ENCODE measurements around the gene LAMA2. TPM values are rescaled to one million over a fixed set of nuclear protein-coding genes. Genes with fewer than 3 reads are reported as not detected.

Gene LAMA2
- total RNA-seq, 1 donor from 2014 or later: 1.4 TPM

DNA sequence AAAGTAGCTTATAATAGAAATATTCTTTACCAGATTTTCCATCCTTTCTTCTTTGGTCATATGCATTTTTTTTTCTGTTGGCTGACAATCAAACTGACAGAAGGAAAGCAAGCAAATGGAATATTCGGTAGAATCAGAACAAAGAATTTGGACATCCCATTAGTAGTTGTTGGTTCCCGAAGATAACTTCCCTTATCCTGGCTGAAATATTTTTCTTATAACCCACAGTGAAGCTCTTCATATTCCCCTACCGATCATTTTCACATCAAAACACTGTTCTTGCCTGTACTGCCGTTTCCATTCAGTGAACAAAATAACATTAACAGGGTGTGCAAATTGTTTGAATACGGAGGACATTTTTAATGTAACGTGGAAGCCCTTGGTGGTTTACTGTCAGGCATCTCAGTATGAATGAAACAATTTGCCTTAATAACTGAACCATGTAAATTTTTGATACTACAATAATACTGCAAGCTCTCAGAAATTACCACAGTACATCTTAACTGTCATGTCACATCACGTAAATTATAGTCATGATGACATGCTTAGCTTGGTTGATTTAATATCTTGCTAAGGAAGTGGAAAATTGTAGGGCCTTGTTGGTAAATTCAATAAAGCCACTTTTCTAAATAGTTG lies 311.5 kb downstream of the LAMA2 start:
- Histone ChIP-seq H3K36me3 (ENCODE audit: control insufficient read depth, insufficient read depth, low read length) (no peaks in the 10 kb centered on the region), H3K27me3 (ENCODE audit: control insufficient read depth, insufficient read depth, low read length) (no peaks in the 10 kb centered on the region), H3K4me3 (ENCODE audit: low read depth, low read length) (no peak overlapping the region)
- TF ChIP-seq, protein P1, sequence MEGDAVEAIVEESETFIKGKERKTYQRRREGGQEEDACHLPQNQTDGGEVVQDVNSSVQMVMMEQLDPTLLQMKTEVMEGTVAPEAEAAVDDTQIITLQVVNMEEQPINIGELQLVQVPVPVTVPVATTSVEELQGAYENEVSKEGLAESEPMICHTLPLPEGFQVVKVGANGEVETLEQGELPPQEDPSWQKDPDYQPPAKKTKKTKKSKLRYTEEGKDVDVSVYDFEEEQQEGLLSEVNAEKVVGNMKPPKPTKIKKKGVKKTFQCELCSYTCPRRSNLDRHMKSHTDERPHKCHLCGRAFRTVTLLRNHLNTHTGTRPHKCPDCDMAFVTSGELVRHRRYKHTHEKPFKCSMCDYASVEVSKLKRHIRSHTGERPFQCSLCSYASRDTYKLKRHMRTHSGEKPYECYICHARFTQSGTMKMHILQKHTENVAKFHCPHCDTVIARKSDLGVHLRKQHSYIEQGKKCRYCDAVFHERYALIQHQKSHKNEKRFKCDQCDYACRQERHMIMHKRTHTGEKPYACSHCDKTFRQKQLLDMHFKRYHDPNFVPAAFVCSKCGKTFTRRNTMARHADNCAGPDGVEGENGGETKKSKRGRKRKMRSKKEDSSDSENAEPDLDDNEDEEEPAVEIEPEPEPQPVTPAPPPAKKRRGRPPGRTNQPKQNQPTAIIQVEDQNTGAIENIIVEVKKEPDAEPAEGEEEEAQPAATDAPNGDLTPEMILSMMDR (IDR thresholded peaks at IDR 0.05; ENCODE audit: insufficient read depth, low read length, poor library complexity, severe bottlenecking): no peak
- DNase-seq (ENCODE audit: low read depth): no peak

DNA sequence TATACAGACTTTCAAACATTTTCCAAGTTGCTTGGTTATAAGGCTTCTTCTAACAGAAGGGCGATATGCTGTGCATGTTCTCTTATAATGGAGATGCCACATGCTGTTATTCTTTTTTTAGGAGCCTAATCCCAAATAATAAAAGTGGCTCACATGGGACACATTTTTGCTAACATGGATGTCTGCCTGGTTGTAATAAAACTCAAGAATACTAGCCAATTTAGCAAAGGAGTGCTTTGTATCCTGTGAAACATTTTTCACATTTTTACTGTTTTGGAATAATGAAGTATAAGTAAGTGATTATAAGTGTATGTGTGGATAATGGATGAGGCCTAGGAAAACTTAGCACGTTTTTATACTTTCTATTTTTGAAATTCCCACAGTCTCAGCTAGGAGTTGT lies 312.2 kb downstream of the LAMA2 start:
- TF ChIP-seq, protein P1 (IDR thresholded peaks at IDR 0.05; ENCODE audit: insufficient read depth, low read length, poor library complexity, severe bottlenecking): no peak
- H3K4me3 ChIP-seq (ENCODE audit: low read depth, low read length): no peak overlapping the region
- no peaks in the 10 kb centered on the region for H3K36me3 ChIP-seq (ENCODE audit: control insufficient read depth, insufficient read depth, low read length)
- no peaks in the 10 kb centered on the region for H3K27me3 ChIP-seq (ENCODE audit: control insufficient read depth, insufficient read depth, low read length)
- DNase-seq (ENCODE audit: low read depth): no peak

DNA sequence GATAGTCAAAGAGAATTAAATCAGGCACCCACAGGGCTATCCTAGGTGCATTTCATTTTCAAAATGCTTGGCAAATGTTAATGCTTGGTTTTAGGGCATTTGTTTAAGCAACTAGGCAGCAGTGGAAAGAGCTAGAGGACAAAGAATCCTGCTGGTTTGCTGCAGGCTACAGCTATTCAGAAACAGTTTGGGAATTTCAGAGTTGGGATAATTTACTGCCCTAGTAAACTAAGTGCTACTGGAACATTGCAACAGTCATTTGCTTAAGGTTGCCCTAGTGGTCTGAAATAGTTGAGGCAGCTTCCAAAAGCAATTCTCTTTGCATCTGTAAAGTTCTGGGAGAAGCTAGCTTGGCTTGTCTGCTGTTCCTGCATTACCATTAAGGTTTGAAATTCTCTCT lies 312.7 kb downstream of the LAMA2 start:
- Histone ChIP-seq H3K4me3 (ENCODE audit: low read depth, low read length) (no peak overlapping the region), H3K36me3 (ENCODE audit: control insufficient read depth, insufficient read depth, low read length) (no peaks in the 10 kb centered on the region), H3K27me3 (ENCODE audit: control insufficient read depth, insufficient read depth, low read length) (no peaks in the 10 kb centered on the region)
- no peak for DNase-seq (ENCODE audit: low read depth)
- TF ChIP-seq, protein P1 (IDR thresholded peaks at IDR 0.05; ENCODE audit: insufficient read depth, low read length, poor library complexity, severe bottlenecking): no peak

DNA sequence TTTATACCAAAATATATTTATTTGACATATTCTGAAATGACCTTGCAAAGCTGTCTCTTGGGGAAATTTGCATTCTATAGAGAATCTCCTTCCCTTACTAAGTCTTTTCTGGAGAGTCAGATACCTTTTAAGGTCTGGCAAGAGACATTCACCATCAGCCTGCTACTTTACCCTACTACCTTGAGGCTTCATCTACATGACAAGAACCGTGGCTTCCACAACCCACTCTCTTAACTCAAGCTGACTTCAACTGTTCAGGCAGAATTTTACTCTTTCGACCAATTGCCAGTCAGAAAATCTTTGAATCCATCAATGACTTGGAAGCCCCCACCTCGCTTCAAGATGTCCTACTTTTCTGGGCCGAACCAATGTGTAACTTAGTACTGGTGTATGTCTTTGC lies 314.2 kb downstream of the LAMA2 start:
- no peaks in the 10 kb centered on the region for H3K27me3 ChIP-seq (ENCODE audit: control insufficient read depth, insufficient read depth, low read length)
- DNase-seq (ENCODE audit: low read depth): no peak
- no peaks in the 10 kb centered on the region for H3K36me3 ChIP-seq (ENCODE audit: control insufficient read depth, insufficient read depth, low read length)
- no peak overlapping the region for H3K4me3 ChIP-seq (ENCODE audit: low read depth, low read length)
- TF ChIP-seq, protein P1 (IDR thresholded peaks at IDR 0.05; ENCODE audit: insufficient read depth, low read length, poor library complexity, severe bottlenecking): no peak

DNA sequence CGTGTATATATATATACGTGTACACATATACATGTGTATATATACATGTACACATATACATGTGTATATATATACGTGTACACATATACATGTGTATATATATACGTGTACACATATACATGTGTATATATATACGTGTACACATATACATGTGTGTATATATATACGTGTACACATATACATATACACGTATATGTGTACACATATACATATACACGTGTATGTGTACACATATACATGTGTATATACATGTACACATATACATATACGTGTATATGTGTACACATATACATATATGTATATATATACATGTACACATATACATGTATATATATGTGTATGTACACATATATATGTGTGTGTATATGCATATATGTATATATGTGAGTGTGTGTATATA lies 317.2 kb downstream of the LAMA2 start:
- no peak for DNase-seq (ENCODE audit: low read depth)
- Histone ChIP-seq H3K27me3 (ENCODE audit: control insufficient read depth, insufficient read depth, low read length) (no peaks in the 10 kb centered on the region), H3K4me3 (ENCODE audit: low read depth, low read length) (no peak overlapping the region), H3K36me3 (ENCODE audit: control insufficient read depth, insufficient read depth, low read length) (no peaks in the 10 kb centered on the region)
- TF ChIP-seq, protein P1 (IDR thresholded peaks at IDR 0.05; ENCODE audit: insufficient read depth, low read length, poor library complexity, severe bottlenecking): no peak

Data from kidney epithelial cell (primary cell).